ENCODE data around the gene NLGN4X.

NLGN4X gene

GRCh38 chrX:6134255-6134654 is 94.4 kb downstream of the NLGN4X start:
- no peaks in the 10 kb centered on the region for H3K9me3 ChIP-seq (ENCODE audit: low read length)
- H3K4me2 ChIP-seq (ENCODE audit: low read length): no peak overlapping the region
- H3K4me1 ChIP-seq (ENCODE audit: insufficient read depth, low read length, severe bottlenecking): no peaks in the 10 kb centered on the region
- H3K9me2 ChIP-seq (ENCODE audit: low read depth, low read length): no peaks in the 10 kb centered on the region
- H3K79me2 ChIP-seq (ENCODE audit: insufficient read depth, low read length): no peaks in the 10 kb centered on the region
- no peak overlapping the region for H3K4me3 ChIP-seq (ENCODE audit: low read depth, low read length, poor library complexity, severe bottlenecking)
- no peak overlapping the region for H2AFZ ChIP-seq (ENCODE audit: low read length)
- no peaks in the 10 kb centered on the region for H3F3A ChIP-seq (ENCODE audit: insufficient read depth, low read length)
- H4K20me1 ChIP-seq (ENCODE audit: insufficient read depth, low read length): no peaks in the 10 kb centered on the region
- no peaks in the 10 kb centered on the region for H3K27me3 ChIP-seq (ENCODE audit: insufficient read depth, low read length)
- no peak overlapping the region for H3K27ac ChIP-seq (ENCODE audit: low read depth, low read length, poor library complexity, severe bottlenecking)
- no peaks in the 10 kb centered on the region for H3K36me3 ChIP-seq (ENCODE audit: insufficient read depth, low read length)
- no peak for TF ChIP-seq CTCF (IDR thresholded peaks at IDR 0.05; ENCODE audit: low read length)
- TF ChIP-seq EZH2 (IDR thresholded peaks at IDR 0.05; ENCODE audit: borderline replicate concordance, low read length): no peak
- H3K9ac ChIP-seq (ENCODE audit: low read length): no peak overlapping the region

- Histone ChIP-seq H3K9me2 (ENCODE audit: low read depth, low read length) (no peaks in the 10 kb centered on the region), H3K9ac (ENCODE audit: low read length) (no peak overlapping the region), H3K27me3 (ENCODE audit: insufficient read depth, low read length) (no peaks in the 10 kb centered on the region), H3K4me2 (ENCODE audit: low read length) (no peak overlapping the region), H3K9me3 (ENCODE audit: low read length) (no peaks in the 10 kb centered on the region), H3K36me3 (ENCODE audit: insufficient read depth, low read length) (no peaks in the 10 kb centered on the region), H4K20me1 (ENCODE audit: insufficient read depth, low read length) (no peaks in the 10 kb centered on the region), H3K4me1 (ENCODE audit: insufficient read depth, low read length, severe bottlenecking) (no peaks in the 10 kb centered on the region), H3K27ac (ENCODE audit: low read depth, low read length, poor library complexity, severe bottlenecking) (no peak overlapping the region), H3F3A (ENCODE audit: insufficient read depth, low read length) (no peaks in the 10 kb centered on the region), H3K79me2 (ENCODE audit: insufficient read depth, low read length) (no peaks in the 10 kb centered on the region), H2AFZ (ENCODE audit: low read length) (no peak overlapping the region), H3K4me3 (ENCODE audit: low read depth, low read length, poor library complexity, severe bottlenecking) (no peak overlapping the region)
- TF ChIP-seq EZH2 (IDR thresholded peaks at IDR 0.05; ENCODE audit: borderline replicate concordance, low read length) (no peak), CTCF (IDR thresholded peaks at IDR 0.05; ENCODE audit: low read length) (no peak)
Observed at GRCh38 chrX:6132970-6133369, 95.7 kb downstream of the NLGN4X start.

GRCh38 chrX:6131287-6131686 is 97.4 kb downstream of the NLGN4X start:
- no peaks in the 10 kb centered on the region for H3K9me3 ChIP-seq (ENCODE audit: low read length)
- no peaks in the 10 kb centered on the region for H3K27me3 ChIP-seq (ENCODE audit: insufficient read depth, low read length)
- no peak overlapping the region for H3K4me2 ChIP-seq (ENCODE audit: low read length)
- no peaks in the 10 kb centered on the region for H3K9me2 ChIP-seq (ENCODE audit: low read depth, low read length)
- no peaks in the 10 kb centered on the region for H4K20me1 ChIP-seq (ENCODE audit: insufficient read depth, low read length)
- H3K4me3 ChIP-seq (ENCODE audit: low read depth, low read length, poor library complexity, severe bottlenecking): no peak overlapping the region
- H3K36me3 ChIP-seq (ENCODE audit: insufficient read depth, low read length): no peaks in the 10 kb centered on the region
- H3F3A ChIP-seq (ENCODE audit: insufficient read depth, low read length): no peaks in the 10 kb centered on the region
- no peak overlapping the region for H3K9ac ChIP-seq (ENCODE audit: low read length)
- no peak for TF ChIP-seq EZH2 (IDR thresholded peaks at IDR 0.05; ENCODE audit: borderline replicate concordance, low read length)
- TF ChIP-seq CTCF (IDR thresholded peaks at IDR 0.05; ENCODE audit: low read length): no peak
- no peaks in the 10 kb centered on the region for H3K79me2 ChIP-seq (ENCODE audit: insufficient read depth, low read length)
- H3K27ac ChIP-seq (ENCODE audit: low read depth, low read length, poor library complexity, severe bottlenecking): no peak overlapping the region
- H3K4me1 ChIP-seq (ENCODE audit: insufficient read depth, low read length, severe bottlenecking): no peaks in the 10 kb centered on the region
- no peak overlapping the region for H2AFZ ChIP-seq (ENCODE audit: low read length)

Data from OCI-LY1 (cell line).